Heart left ventricle (tissue), 16 donors: ENCODE data around the gene SNX25. TPM values are rescaled to one million over a fixed set of nuclear protein-coding genes. Genes with fewer than 3 reads are reported as not detected.
A peak's percentile ranks its signal among the peaks of the same experiment; 100 is the strongest.
"Not testable (repeated sequence)": the region's sequence is repeated elsewhere in the genome, so short reads cannot be mapped to it uniquely, and the experiment has no call there.

ENCODE experiments used
- ATAC-seq, 4 donors: fragments of 200-7000 bp; cut with Tn5 transposase; one replicate each; pipeline ENCODE4 v1.9.1; 2020 to 2022; ENCODE audit warnings: moderate library complexity in 4 of 4, mild to moderate bottlenecking in 3 of 4, moderate number of reproducible peaks in 1 of 4
- DNase-seq, 5 donors: peaks; one replicate each; pipeline ENCODE4 v3.0.0-alpha.2; 2020
- H3K27ac ChIP-seq, 12 donors: fragments of 200-600 bp; sonication (generic) in 4 of 12; one replicate each; pipeline versions ENCODE4 v1.5.0 to v1.8.0; 2016 to 2022; ENCODE audit warnings: mild to moderate bottlenecking in 2 of 12
- H3K27me3 ChIP-seq, 9 donors: fragments of 200-600 bp; sonication (generic) in 2 of 9; one replicate each; pipeline versions ENCODE4 v1.5.1 to v1.8.0; 2016 to 2022; ENCODE audit warnings: mild to moderate bottlenecking in 3 of 9
- H3K36me3 ChIP-seq, 9 donors: fragments of 200-600 bp; sonication (generic) in 2 of 9; one replicate each; pipeline versions ENCODE4 v1.5.0 to v1.8.0; 2018 to 2022; ENCODE audit warnings: mild to moderate bottlenecking in 2 of 9
- H3K4me1 ChIP-seq, 12 donors: fragments of 200-600 bp; sonication (generic) in 4 of 12; one replicate each; pipeline versions ENCODE4 v1.5.0 to v1.8.0; 2016 to 2022; ENCODE audit warnings: mild to moderate bottlenecking in 3 of 12
- H3K4me3 ChIP-seq, 12 donors: fragments of 200-600 bp; sonication (generic) in 4 of 12; one replicate each; pipeline versions ENCODE4 v1.5.0 to v1.8.0; 2017 to 2022; ENCODE audit warnings: mild to moderate bottlenecking in 9 of 12, moderate library complexity in 4 of 12
- H3K9me3 ChIP-seq, 12 donors: fragments of 200-600 bp; sonication (generic) in 4 of 12; one replicate each; pipeline versions ENCODE4 v1.5.0 to v1.8.0; 2016 to 2022; ENCODE audit warnings: mild to moderate bottlenecking in 1 of 12
- CTCF ChIP-seq, 12 donors: fragments of 200-600 bp; sonication (generic) in 4 of 12; IDR thresholded peaks; one replicate each; pipeline versions ENCODE4 v1.5.0 to v1.8.0; 2018 to 2022; ENCODE audit warnings: antibody characterized with exemption in 12 of 12, mild to moderate bottlenecking in 5 of 12
- POLR2A ChIP-seq, 2 donors: fragments of 450-650 bp; IDR thresholded peaks; one replicate each; pipeline ENCODE4 v1.6.1; 2017; ENCODE audit warnings: antibody characterized with exemption in 2 of 2, mild to moderate bottlenecking in 2 of 2, moderate library complexity in 2 of 2
- WGBS, 4 donors: extraction: QIAGEN DNeasy Blood & Tissue Kit in 2 of 4; methylation state at CpG; one replicate each; pipeline versions ENCODE4 v1.1.5 to v1.1.7; 2013 to 2018; 5-methylcytosine and 5-hydroxymethylcytosine counted together
- intact Hi-C, 10 donors: fragments of 100-400 bp; cut with DNase I; formaldehyde crosslinking; loops; one replicate each; pipeline versions ENCODE4 v1.11.1 to v1.14.2; 2022
- polyA plus RNA-seq, 2 donors: library from polyadenylated mRNA; stranded (reverse); fragments of 200-250 nt; gene quantifications; one replicate each; pipeline ENCODE4 v1.2.3, GENCODE V29; 2013
- total RNA-seq, 9 donors: library from RNA; depleted of rRNA in 2 of 9; stranded (reverse); fragments of >200 nt in 2 of 9; fragmentation: NEBNext Ultra II Directional in 3 of 9; extraction: Animal tissue kit (Norgen Biotek cat#: 25700) in 3 of 9; gene quantifications; one replicate each; pipeline versions ENCODE4 v1.1.0 to v1.2.4, GENCODE V29; 2016 to 2023
- donor health status: ischemic (EF 13 %, LVEDD 7.1; RV severe dilation, severe dysfunction).
- donor health status: healthy with polysubstance abuse.
- donor health status: DM: no; HTN: yes; CAD: no.
- donor health status: DM: no; HTN: no; CAD: no.
- donor health status: ischemic (EF 25% LVEDD 6.9; RV normal size, moderate dysfunction).
- donor health status: ischemic (EF 25% LVEDD 5.7; RV mildly dilated, moderate dysfunction).
- donor health status: healthy.
- donor health status: DM: yes; HTN: yes; CAD: no.
- donor health status: ischemic (EF 35%, LVEDD 5.7; RV mildly dilated, moderate dysfunction).
- donor health status: nonischemic (EF 11% LVEDD 7.7; RV severe dilation, severe dysfunction).
- donor health status: DM: yes; HTN: yes; CAD: no.
- donor health status: PGD.
- donor health status: ischemic (EF 29% LVEDD 5.4; RV normal size, mild dysfunction).
- donor health status: nonischemic (EF 23%, LVEDD 6.1; RV moderate dilation, normal function).

SNX25 gene
- total and polyA plus RNA-seq, 11 donors, result 3.1 to 12.4 (median 10.1) TPM

DNA sequence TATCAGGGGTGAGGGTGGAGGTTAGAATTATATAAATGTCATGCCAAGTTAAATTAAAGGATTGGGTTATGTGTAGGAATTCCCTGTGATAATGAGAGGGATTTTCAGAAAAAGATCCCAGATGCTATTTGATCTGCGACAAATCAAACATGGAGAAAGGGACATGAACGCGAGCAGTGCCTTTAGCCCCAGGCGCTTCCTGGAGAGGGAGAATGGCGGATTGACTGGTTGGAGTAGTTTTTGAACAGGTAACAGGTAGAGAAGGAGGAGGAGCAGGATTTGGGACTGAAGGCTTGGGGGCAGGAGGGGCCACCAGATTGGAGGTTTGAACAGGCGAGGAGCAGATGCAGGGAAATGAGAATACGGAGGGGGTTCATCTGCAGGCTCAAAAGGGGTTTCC is 119.2 kb downstream of the SNX25 start:
- peak overlapping the region in 1 of 12 donors; percentile 62 for H3K27ac ChIP-seq
- H3K27me3 ChIP-seq, result no peaks in the 10 kb centered on the region
- WGBS, 4 donors, result 84 to 99% (median 94%) methylated on average over 7 of the region's 7 CpGs
- H3K36me3 ChIP-seq, result peaks cover 0 to 7% (median 0%) of the 10 kb centered on the region in 9 donors
- DNase-seq (no peak), ATAC-seq (no peak)
- peaks cover 0 to 4% (median 0%) of the 10 kb centered on the region in 12 donors for H3K9me3 ChIP-seq
- H3K4me3 ChIP-seq, result no peak overlapping the region
- intact Hi-C loops, result no loop called here
- H3K4me1 ChIP-seq, result no peaks in the 10 kb centered on the region
- TF ChIP-seq POLR2A (IDR thresholded peaks at IDR 0.05) (no peak), CTCF (IDR thresholded peaks at IDR 0.05) (no peak)

DNA sequence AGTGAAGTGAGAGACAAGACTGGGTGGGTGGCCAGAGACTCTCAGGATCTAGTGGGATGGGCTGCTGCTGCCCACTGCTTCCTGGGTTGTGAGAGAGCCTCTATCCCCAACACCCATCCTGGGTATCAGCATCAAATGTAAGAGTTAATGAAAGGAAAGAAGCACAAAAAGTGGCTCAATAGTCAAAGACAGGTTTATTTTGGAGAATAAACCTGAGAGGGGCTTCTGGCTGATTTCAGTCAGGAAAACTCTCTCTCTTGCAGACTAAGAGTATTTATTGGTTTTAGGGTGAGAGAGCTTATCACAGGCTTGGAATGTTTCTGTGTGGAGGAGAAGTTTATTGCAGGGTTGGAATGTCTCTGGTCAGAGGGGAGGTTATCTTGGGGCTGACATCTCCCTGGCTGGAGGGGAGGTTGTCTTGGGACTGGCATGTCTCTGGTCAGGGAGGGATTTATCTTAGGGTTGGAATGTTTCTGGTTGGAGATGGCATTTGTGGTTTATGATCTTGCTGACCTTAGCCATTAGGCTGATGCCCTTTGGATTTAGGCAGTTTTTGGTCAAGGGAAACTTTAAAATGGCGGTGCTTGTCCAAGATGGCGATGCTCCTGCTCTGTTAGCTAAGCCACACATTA is 120.6 kb downstream of the SNX25 start:
- DNase-seq, H3K4me3 ChIP-seq, H3K4me1 ChIP-seq, ATAC-seq, H3K9me3 ChIP-seq, H3K27me3 ChIP-seq, H3K36me3 ChIP-seq, intact Hi-C loops: not testable (repeated sequence)
- 96 to 100% (median 97%) methylated on average over 2 of the region's 2 CpGs for WGBS, 4 donors
- H3K27ac ChIP-seq, result peak overlapping the region in 1 of 12 donors; percentile 62

- no peak for ATAC-seq
- no peaks in the 10 kb centered on the region for H3K4me1 ChIP-seq
- intact Hi-C loops, result no loop called here
- WGBS, 4 donors, result 82 to 98% (median 96%) methylated on average over 3 of the region's 3 CpGs
- no peak overlapping the region for H3K27ac ChIP-seq
- no peak overlapping the region for H3K4me3 ChIP-seq
- no peaks in the 10 kb centered on the region for H3K27me3 ChIP-seq
- peaks cover 0 to 4% (median 0%) of the 10 kb centered on the region in 12 donors for H3K9me3 ChIP-seq
- TF ChIP-seq POLR2A (IDR thresholded peaks at IDR 0.05) (no peak), CTCF (IDR thresholded peaks at IDR 0.05) (no peak)
- DNase-seq, result no peak
- H3K36me3 ChIP-seq, result peaks cover 0 to 4% (median 0%) of the 10 kb centered on the region in 9 donors
These were observed 123.4 kb downstream of the SNX25 start for GRCh38 chr4:185332575-185333464.

DNA sequence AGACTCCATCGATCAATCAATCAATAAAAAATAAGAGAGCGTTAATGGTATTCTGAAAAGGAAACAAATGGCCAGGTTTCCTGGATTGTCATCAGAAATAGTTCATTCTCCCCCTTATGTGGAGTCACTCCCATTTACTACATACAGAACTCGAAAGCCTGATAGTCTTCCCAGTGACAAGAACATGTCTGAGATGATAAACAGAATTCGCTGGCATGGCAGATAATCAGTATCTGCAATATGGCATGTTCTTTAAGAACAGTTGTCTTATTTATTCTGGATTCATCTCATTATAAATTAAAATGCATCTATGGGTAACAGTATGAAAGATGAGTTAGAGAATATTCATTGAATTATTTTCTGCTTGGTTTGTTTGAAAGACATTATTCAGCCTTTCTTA is 124.9 kb downstream of the SNX25 start:
- peaks cover 0 to 14% (median 0%) of the 10 kb centered on the region in 12 donors for H3K9me3 ChIP-seq
- intact Hi-C loops, result no loop called here
- no peak overlapping the region for H3K27ac ChIP-seq
- peaks cover 0 to 4% (median 0%) of the 10 kb centered on the region in 9 donors for H3K36me3 ChIP-seq
- H3K4me1 ChIP-seq, result no peaks in the 10 kb centered on the region
- DNase-seq (no peak), ATAC-seq (no peak)
- TF ChIP-seq CTCF (IDR thresholded peaks at IDR 0.05) (no peak), POLR2A (IDR thresholded peaks at IDR 0.05) (no peak)
- H3K27me3 ChIP-seq, result no peaks in the 10 kb centered on the region
- WGBS, 4 donors, result 88 to 93% (median 89%) methylated on average over 4 of the region's 4 CpGs
- no peak overlapping the region for H3K4me3 ChIP-seq
